Measurements from ENCODE around the gene OR51B4.

DNA sequence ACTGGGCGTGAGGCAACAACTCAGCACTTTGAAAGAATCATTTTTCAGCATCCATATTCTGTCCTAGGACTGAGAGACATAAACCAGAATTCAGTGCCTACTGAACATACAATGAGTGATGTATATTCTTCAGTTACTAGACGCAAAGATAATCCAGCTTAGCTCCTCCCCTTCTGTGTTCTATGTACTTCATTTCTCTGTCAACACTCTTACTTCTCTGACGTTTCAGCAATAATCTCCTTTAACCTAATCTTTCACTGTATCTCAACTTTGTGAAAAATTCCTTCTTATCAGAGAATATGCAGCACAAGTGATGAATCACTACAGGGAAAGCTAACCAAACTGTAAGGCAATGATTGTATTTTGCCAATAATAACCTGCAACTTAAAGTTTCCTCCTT, 44.1 kb upstream of the OR51B4 start:
- TF ChIP-seq CTCF (IDR thresholded peaks at IDR 0.05), result no peak
- TF ChIP-seq, protein P1, sequence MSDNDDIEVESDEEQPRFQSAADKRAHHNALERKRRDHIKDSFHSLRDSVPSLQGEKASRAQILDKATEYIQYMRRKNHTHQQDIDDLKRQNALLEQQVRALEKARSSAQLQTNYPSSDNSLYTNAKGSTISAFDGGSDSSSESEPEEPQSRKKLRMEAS (IDR thresholded peaks at IDR 0.05; ENCODE audit: low read depth), result no peak
- TF ChIP-seq FOXM1 (IDR thresholded peaks at IDR 0.05; ENCODE audit: low read depth), result no peak
- TF ChIP-seq JUND (IDR thresholded peaks at IDR 0.05), result no peak
- no peak for TF ChIP-seq TAF1 (IDR thresholded peaks at IDR 0.05; ENCODE audit: borderline replicate concordance, low read depth, low read length)
- TF ChIP-seq, protein P2, sequence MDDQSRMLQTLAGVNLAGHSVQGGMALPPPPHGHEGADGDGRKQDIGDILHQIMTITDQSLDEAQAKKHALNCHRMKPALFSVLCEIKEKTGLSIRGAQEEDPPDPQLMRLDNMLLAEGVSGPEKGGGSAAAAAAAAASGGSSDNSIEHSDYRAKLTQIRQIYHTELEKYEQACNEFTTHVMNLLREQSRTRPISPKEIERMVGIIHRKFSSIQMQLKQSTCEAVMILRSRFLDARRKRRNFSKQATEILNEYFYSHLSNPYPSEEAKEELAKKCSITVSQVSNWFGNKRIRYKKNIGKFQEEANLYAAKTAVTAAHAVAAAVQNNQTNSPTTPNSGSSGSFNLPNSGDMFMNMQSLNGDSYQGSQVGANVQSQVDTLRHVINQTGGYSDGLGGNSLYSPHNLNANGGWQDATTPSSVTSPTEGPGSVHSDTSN (IDR thresholded peaks at IDR 0.05), result no peak
- no peak for TF ChIP-seq POLR2AphosphoS5 (IDR thresholded peaks at IDR 0.05; ENCODE audit: low read depth, low read length)
- TF ChIP-seq USF2 (IDR thresholded peaks at IDR 0.05; ENCODE audit: borderline replicate concordance, low read depth, low read length), result no peak
